AG09319 (cell line): ENCODE results near the gene ZBTB11.
"Not testable (repeated sequence)": the region's sequence is repeated elsewhere in the genome, so short reads cannot be mapped to it uniquely, and the experiment has no call there.

ENCODE experiments used
- DNase-seq: peaks from one replicate; pipeline ENCODE4 v3.0.0-alpha.2; 2010; ENCODE audit warnings: low read depth; ENCODE audit errors: extremely low read depth
- CTCF ChIP-seq: IDR thresholded peaks from 2 replicates; pipeline ENCODE4 v1.5.1; 2011; ENCODE audit warnings: low read depth, mild to moderate bottlenecking, inconsistent platforms, low read length, moderate library complexity

Gene ZBTB11

GRCh38 chr3:101720851-101721840 lies 44.2 kb upstream of the ZBTB11 start:
- TF ChIP-seq CTCF: no peak
- DNase-seq: no peak

- no peak for DNase-seq
- TF ChIP-seq CTCF: no peak
Observed at GRCh38 chr3:101719604-101720185, 42.8 kb upstream of the ZBTB11 start.

- no peak for TF ChIP-seq CTCF
- DNase-seq: no peak
Observed at GRCh38 chr3:101718455-101718854, 41.5 kb upstream of the ZBTB11 start.

GRCh38 chr3:101709126-101709525 lies 32.2 kb upstream of the ZBTB11 start:
- no peak for TF ChIP-seq CTCF
- no peak for DNase-seq

GRCh38 chr3:101704639-101705038 lies 27.7 kb upstream of the ZBTB11 start:
- DNase-seq: not testable (repeated sequence)

GRCh38 chr3:101703169-101703568 lies 26.2 kb upstream of the ZBTB11 start:
- TF ChIP-seq CTCF: no peak
- no peak for DNase-seq

GRCh38 chr3:101702726-101703125 lies 25.8 kb upstream of the ZBTB11 start:
- no peak for DNase-seq
- no peak for TF ChIP-seq CTCF
